GM03348 (cell line): Measurements from ENCODE around the gene CDK5RAP1.
"Not testable (repeated sequence)": the region's sequence is repeated elsewhere in the genome, so short reads cannot be mapped to it uniquely, and the experiment has no call there.

Experiments used
- DNase-seq: peaks from one replicate; pipeline ENCODE4 v3.0.0; 2012; ENCODE audit warnings: low spot score

CDK5RAP1 gene

GRCh38 chr20:33419140-33419974, 18.0 kb upstream of the CDK5RAP1 start:
- no peak for DNase-seq

- no peak for DNase-seq
Observed at GRCh38 chr20:33418033-33418432, 16.7 kb upstream of the CDK5RAP1 start.

GRCh38 chr20:33415948-33416347, 14.6 kb upstream of the CDK5RAP1 start:
- DNase-seq = peak; percentile 66

GRCh38 chr20:33412484-33412838, 11.1 kb upstream of the CDK5RAP1 start:
- no peak for DNase-seq

- DNase-seq = no peak
Observed at GRCh38 chr20:33411711-33412483, 10.6 kb upstream of the CDK5RAP1 start.

GRCh38 chr20:33411242-33411641, 9.9 kb upstream of the CDK5RAP1 start:
- DNase-seq = no peak

- no peak for DNase-seq
Observed at GRCh38 chr20:33410081-33410742, 8.9 kb upstream of the CDK5RAP1 start.

- no peak for DNase-seq
Observed at GRCh38 chr20:33408716-33409654, 7.7 kb upstream of the CDK5RAP1 start.

GRCh38 chr20:33408313-33408712, 7.0 kb upstream of the CDK5RAP1 start:
- DNase-seq = no peak

- DNase-seq = no peak
Observed at GRCh38 chr20:33407796-33408195, 6.5 kb upstream of the CDK5RAP1 start.

- DNase-seq = no peak
Observed at GRCh38 chr20:33407251-33407650, 5.9 kb upstream of the CDK5RAP1 start.

GRCh38 chr20:33404281-33404680, 3.0 kb upstream of the CDK5RAP1 start:
- DNase-seq = no peak

- no peak for DNase-seq
Observed at GRCh38 chr20:33401921-33402369, 626 bp upstream of the CDK5RAP1 start.

- no peak for DNase-seq
Observed at GRCh38 chr20:33400812-33401183, 521 bp downstream of the CDK5RAP1 start.

GRCh38 chr20:33399924-33400323, 1.4 kb downstream of the CDK5RAP1 start:
- no peak for DNase-seq

GRCh38 chr20:33394718-33395117, 6.6 kb downstream of the CDK5RAP1 start:
- no peak for DNase-seq

- DNase-seq = no peak
Observed at GRCh38 chr20:33393609-33394008, 7.7 kb downstream of the CDK5RAP1 start.

- DNase-seq = peak; percentile 93
Observed at GRCh38 chr20:33391722-33392415, 9.4 kb downstream of the CDK5RAP1 start.

GRCh38 chr20:33389326-33389725, 12.0 kb downstream of the CDK5RAP1 start:
- not testable (repeated sequence) for DNase-seq

- DNase-seq = no peak
Observed at GRCh38 chr20:33388268-33388667, 13.1 kb downstream of the CDK5RAP1 start.

GRCh38 chr20:33387177-33387576, 14.1 kb downstream of the CDK5RAP1 start:
- peak; percentile 48 for DNase-seq
